Rectal smooth muscle tissue (tissue), 1 donor: Measurements from ENCODE around the gene KITLG.
A peak's percentile ranks its signal among the peaks of the same experiment; 100 is the strongest.

ENCODE experiments used
- H3K27ac ChIP-seq: one replicate; pipeline ENCODE4 v1.7.0; 2013; ENCODE audit warnings: low read depth, low read length, inconsistent platforms
- H3K27me3 ChIP-seq: one replicate; pipeline ENCODE4 v1.7.0; 2013; ENCODE audit warnings: low read length; ENCODE audit not compliant: control insufficient read depth, insufficient read depth
- H3K36me3 ChIP-seq: one replicate; pipeline ENCODE4 v1.7.0; 2013; ENCODE audit warnings: low read length; ENCODE audit not compliant: control insufficient read depth, insufficient read depth
- H3K4me1 ChIP-seq: one replicate; pipeline ENCODE4 v1.7.0; 2013; ENCODE audit warnings: low read length; ENCODE audit not compliant: control insufficient read depth, insufficient read depth
- H3K4me3 ChIP-seq: one replicate; pipeline ENCODE4 v1.7.0; 2013; ENCODE audit warnings: low read length
- H3K9ac ChIP-seq: one replicate; pipeline ENCODE4 v1.7.0; 2013; ENCODE audit warnings: low read length

KITLG gene

DNA sequence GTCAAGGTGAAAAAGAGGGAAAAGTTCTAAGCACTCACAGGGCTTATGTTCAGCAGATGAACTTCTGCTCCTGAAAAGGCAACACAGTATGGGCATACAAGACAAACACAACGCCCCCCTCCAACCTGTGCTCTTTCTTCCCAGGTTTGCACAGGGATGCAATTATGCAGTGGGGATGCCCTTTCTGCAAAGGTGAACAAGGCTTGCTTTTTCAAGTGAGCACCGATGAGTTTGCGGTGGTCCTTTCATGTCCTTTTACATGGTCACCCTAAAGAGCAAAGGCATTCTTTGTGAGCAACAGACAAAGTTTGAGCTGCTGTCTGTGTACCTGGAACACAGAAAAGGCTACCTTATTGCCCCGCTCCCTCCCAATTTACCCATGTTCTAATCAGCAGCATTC is 6.7 kb downstream of the KITLG start:
- H3K27me3 ChIP-seq, result no peaks in the 10 kb centered on the region
- H3K4me3 ChIP-seq, result peak overlapping the region; percentile 34
- H3K9ac ChIP-seq, result no peak overlapping the region
- H3K27ac ChIP-seq, result peak overlapping the region; percentile 73
- peaks cover 41% of the 10 kb centered on the region for H3K4me1 ChIP-seq
- no peaks in the 10 kb centered on the region for H3K36me3 ChIP-seq

- Histone ChIP-seq H3K4me1 (peaks cover 41% of the 10 kb centered on the region), H3K9ac (no peak overlapping the region), H3K4me3 (peak overlapping the region; percentile 34), H3K27me3 (no peaks in the 10 kb centered on the region), H3K36me3 (no peaks in the 10 kb centered on the region), H3K27ac (peak overlapping the region; percentile 73)
These were observed 7.3 kb downstream of the KITLG start for GRCh38 chr12:88572781-88573549.

DNA sequence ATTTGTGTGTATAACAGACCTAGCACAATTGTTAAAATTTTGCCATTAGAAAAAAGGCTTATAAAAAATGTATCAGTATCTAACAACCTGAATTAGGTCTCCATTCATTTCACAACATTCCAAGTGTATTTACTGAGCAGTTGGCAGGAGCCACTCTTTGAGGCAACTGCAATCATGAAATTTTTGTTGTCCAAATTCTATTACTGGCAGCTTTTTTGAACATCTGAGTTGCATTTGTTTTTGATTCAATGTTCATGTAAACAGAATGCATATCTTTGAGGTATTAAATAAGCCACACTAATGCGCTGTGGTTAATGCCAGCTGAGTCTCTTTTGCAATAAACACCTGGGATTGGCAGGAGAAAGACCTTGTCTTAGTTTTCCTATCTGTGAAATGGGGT is 8.7 kb downstream of the KITLG start:
- H3K27me3 ChIP-seq, result no peaks in the 10 kb centered on the region
- H3K4me1 ChIP-seq, result peaks cover 46% of the 10 kb centered on the region
- peak overlapping the region; percentile 34 for H3K27ac ChIP-seq
- H3K36me3 ChIP-seq, result no peaks in the 10 kb centered on the region
- no peak overlapping the region for H3K9ac ChIP-seq
- H3K4me3 ChIP-seq, result no peak overlapping the region

GRCh38 chr12:88570103-88570502 is 10.2 kb downstream of the KITLG start:
- Histone ChIP-seq H3K36me3 (no peaks in the 10 kb centered on the region), H3K27ac (no peak overlapping the region), H3K27me3 (no peaks in the 10 kb centered on the region), H3K9ac (no peak overlapping the region), H3K4me3 (no peak overlapping the region), H3K4me1 (peaks cover 44% of the 10 kb centered on the region)

DNA sequence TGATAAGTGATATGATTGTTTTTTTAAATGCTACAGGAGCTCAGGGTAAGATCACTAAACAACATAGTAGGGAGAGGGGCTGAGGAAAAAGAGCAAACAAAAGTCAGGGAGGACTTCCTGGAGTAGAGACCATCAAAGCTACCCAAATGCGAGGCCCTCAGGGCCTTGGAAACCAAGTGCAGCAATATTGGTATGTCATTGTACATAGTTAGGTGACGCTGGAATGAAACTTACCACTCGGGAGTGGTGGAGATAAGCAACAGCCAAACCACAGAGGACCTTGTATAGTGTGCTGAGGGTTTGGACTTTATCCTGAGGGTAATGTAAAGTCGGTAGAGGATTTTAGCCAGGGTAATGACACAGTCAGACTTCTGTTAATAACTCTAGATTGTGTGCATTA is 13.8 kb downstream of the KITLG start:
- H3K27me3 ChIP-seq, result no peaks in the 10 kb centered on the region
- H3K4me1 ChIP-seq, result peaks cover 28% of the 10 kb centered on the region
- H3K27ac ChIP-seq, result no peak overlapping the region
- H3K36me3 ChIP-seq, result no peaks in the 10 kb centered on the region
- H3K4me3 ChIP-seq, result no peak overlapping the region
- H3K9ac ChIP-seq, result no peak overlapping the region

DNA sequence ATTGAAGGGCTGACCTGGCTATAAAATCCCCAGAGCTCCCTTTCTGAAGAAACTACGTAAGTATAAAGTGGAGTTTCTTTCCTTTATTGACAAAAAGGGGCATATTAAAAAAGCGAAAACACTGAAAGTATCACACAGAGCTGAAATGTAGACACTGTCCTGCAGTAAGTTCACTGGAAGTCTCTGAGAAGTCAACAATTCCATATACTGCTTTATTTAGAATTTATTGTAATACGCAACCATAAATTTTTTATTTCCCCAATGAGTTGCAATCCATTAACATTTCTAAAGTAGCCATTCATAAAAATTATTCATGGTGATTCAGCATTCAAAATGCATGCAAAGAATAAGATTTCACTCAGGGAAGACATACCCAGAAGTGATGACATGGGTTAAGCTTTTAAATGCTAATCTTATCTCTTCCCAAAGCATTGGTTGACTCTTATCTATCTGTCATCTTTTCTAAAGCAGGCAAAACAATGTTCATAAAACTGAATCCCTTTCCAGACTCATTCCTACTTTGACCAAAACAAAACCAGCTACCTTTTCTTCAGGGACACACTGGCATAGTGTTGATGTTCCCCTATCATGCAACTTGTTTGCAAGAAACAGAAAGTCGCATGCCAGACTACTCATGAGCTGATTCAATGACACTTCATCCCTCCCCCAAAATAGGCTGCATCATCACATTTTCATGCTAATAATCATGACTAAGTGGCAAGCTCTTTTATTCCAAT is 17.3 kb downstream of the KITLG start:
- no peak overlapping the region for H3K27ac ChIP-seq

GRCh38 chr12:88562151-88562550 is 18.1 kb downstream of the KITLG start:
- H3K9ac ChIP-seq, result no peak overlapping the region
- H3K4me3 ChIP-seq, result no peak overlapping the region
- no peak overlapping the region for H3K27ac ChIP-seq
- no peaks in the 10 kb centered on the region for H3K36me3 ChIP-seq
- H3K27me3 ChIP-seq, result no peaks in the 10 kb centered on the region
- H3K4me1 ChIP-seq, result peaks cover 11% of the 10 kb centered on the region

More for the DNA sequence above, 17.3 kb downstream of the KITLG start:
- H3K4me3 ChIP-seq, result no peak overlapping the region
- no peaks in the 10 kb centered on the region for H3K27me3 ChIP-seq
- H3K4me1 ChIP-seq, result peaks cover 16% of the 10 kb centered on the region
- no peak overlapping the region for H3K9ac ChIP-seq
- H3K36me3 ChIP-seq, result no peaks in the 10 kb centered on the region

- Histone ChIP-seq H3K9ac (no peak overlapping the region), H3K27ac (no peak overlapping the region)
These were observed 20.5 kb downstream of the KITLG start for GRCh38 chr12:88559772-88560171.

GRCh38 chr12:88559199-88559598 is 21.1 kb downstream of the KITLG start:
- Histone ChIP-seq H3K4me3 (no peak overlapping the region), H3K4me1 (peaks cover 8% of the 10 kb centered on the region), H3K36me3 (no peaks in the 10 kb centered on the region), H3K27me3 (no peaks in the 10 kb centered on the region), H3K9ac (no peak overlapping the region), H3K27ac (peak overlapping the region; percentile 14)

More at GRCh38 chr12:88559772-88560171, 20.5 kb downstream of the KITLG start:
- Histone ChIP-seq H3K36me3 (no peaks in the 10 kb centered on the region), H3K4me1 (peaks cover 4% of the 10 kb centered on the region), H3K27me3 (no peaks in the 10 kb centered on the region), H3K4me3 (no peak overlapping the region)

GRCh38 chr12:88558340-88558867 is 21.9 kb downstream of the KITLG start:
- H3K27me3 ChIP-seq, result no peaks in the 10 kb centered on the region
- H3K4me3 ChIP-seq, result no peak overlapping the region
- H3K4me1 ChIP-seq, result peaks cover 16% of the 10 kb centered on the region
- no peak overlapping the region for H3K9ac ChIP-seq
- H3K36me3 ChIP-seq, result no peaks in the 10 kb centered on the region
- H3K27ac ChIP-seq, result peak overlapping the region; percentile 17

- no peak overlapping the region for H3K27ac ChIP-seq
- H3K9ac ChIP-seq, result no peak overlapping the region
- H3K36me3 ChIP-seq, result no peaks in the 10 kb centered on the region
- H3K4me3 ChIP-seq, result no peak overlapping the region
- peaks cover 24% of the 10 kb centered on the region for H3K4me1 ChIP-seq
- no peaks in the 10 kb centered on the region for H3K27me3 ChIP-seq
These were observed 24.0 kb downstream of the KITLG start for GRCh38 chr12:88556213-88556774.

- no peaks in the 10 kb centered on the region for H3K36me3 ChIP-seq
- no peaks in the 10 kb centered on the region for H3K27me3 ChIP-seq
- H3K4me1 ChIP-seq, result peaks cover 24% of the 10 kb centered on the region
- peak overlapping the region; percentile 37 for H3K27ac ChIP-seq
- no peak overlapping the region for H3K4me3 ChIP-seq
- no peak overlapping the region for H3K9ac ChIP-seq
These were observed 26.2 kb downstream of the KITLG start for GRCh38 chr12:88553941-88554658.
